HG03565 (cell line): ENCODE results near the gene IRAK2.

Experiments used
- ATAC-seq: cut with Tn5 transposase; IDR thresholded peaks from one replicate; pipeline ENCODE4 v1.9.1; 2021; ENCODE audit warnings: mild to moderate bottlenecking, moderate library complexity; ENCODE audit not compliant: unreplicated experiment

Gene IRAK2

GRCh38 chr3:10188804-10189556, 24.3 kb downstream of the IRAK2 start:
- ATAC-seq = no peak

- no peak for ATAC-seq
Measured at GRCh38 chr3:10189557-10190354, 25.0 kb downstream of the IRAK2 start.

GRCh38 chr3:10192953-10193691, 28.4 kb downstream of the IRAK2 start:
- no peak for ATAC-seq

- ATAC-seq = no peak
Measured at GRCh38 chr3:10193692-10194327, 29.1 kb downstream of the IRAK2 start.

GRCh38 chr3:10194328-10195071, 29.8 kb downstream of the IRAK2 start:
- no peak for ATAC-seq

GRCh38 chr3:10195366-10196089, 30.8 kb downstream of the IRAK2 start:
- ATAC-seq = no peak

- ATAC-seq = no peak
Measured at GRCh38 chr3:10196389-10197052, 31.8 kb downstream of the IRAK2 start.

- no peak for ATAC-seq
Measured at GRCh38 chr3:10198226-10198625, 33.5 kb downstream of the IRAK2 start.

- ATAC-seq = peak; percentile 70
Measured at GRCh38 chr3:10198761-10199649, 34.3 kb downstream of the IRAK2 start.

- ATAC-seq = no peak
Measured at GRCh38 chr3:10204921-10205320, 40.2 kb downstream of the IRAK2 start.

- ATAC-seq = no peak
Measured at GRCh38 chr3:10205451-10206165, 40.9 kb downstream of the IRAK2 start.

- no peak for ATAC-seq
Measured at GRCh38 chr3:10206166-10206511, 41.4 kb downstream of the IRAK2 start.

- ATAC-seq = no peak
Measured at GRCh38 chr3:10213156-10213792, 48.6 kb downstream of the IRAK2 start.

GRCh38 chr3:10215578-10216368, 51.1 kb downstream of the IRAK2 start:
- no peak for ATAC-seq

- no peak for ATAC-seq
Measured at GRCh38 chr3:10217359-10217758, 52.6 kb downstream of the IRAK2 start.

GRCh38 chr3:10219737-10220136, 55.0 kb downstream of the IRAK2 start:
- no peak for ATAC-seq
